ENCODE results near the gene ANO3.
"Not testable (repeated sequence)": the region's sequence is repeated elsewhere in the genome, so short reads cannot be mapped to it uniquely, and the experiment has no call there.

The ANO3 gene

DNA sequence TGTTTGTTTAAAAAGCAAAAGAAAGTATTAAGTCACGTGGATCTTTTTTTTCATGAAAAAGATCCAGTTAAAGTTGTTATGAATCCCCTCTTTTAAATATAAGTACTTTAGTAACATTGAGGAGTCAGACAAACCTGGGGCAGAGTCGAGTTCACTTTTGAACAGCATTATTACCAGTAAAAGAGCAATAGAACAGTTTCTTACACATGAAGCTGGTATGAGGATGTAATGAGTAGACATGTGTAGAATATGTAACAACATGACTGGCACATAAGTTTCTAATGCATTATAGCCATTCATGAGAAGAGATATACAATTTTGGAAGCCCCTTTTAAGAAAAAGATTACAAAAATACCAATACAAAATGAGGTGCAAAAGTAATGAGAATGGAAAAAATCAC lies 247.8 kb downstream of the ANO3 start:
- DNase-seq, result no peak

DNA sequence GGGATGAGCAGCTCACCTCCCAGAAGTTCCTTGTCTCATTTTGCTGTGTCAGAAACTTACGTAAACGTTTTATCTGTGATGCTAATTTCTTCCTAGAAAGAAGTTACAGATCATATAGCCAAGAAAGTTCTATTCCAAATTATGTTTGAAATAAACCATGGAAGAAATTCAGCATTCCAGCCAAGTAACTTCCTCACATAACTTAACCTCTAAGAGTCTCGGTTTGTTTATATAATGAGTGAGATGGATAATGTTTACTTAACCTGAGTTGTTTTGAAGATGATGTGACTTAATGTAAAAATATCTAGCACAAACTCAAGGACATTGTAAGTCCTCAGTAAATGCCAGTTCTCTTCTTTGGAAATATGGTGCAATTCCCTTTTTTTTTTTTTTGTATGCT lies 249.0 kb downstream of the ANO3 start:
- no peak for DNase-seq

DNA sequence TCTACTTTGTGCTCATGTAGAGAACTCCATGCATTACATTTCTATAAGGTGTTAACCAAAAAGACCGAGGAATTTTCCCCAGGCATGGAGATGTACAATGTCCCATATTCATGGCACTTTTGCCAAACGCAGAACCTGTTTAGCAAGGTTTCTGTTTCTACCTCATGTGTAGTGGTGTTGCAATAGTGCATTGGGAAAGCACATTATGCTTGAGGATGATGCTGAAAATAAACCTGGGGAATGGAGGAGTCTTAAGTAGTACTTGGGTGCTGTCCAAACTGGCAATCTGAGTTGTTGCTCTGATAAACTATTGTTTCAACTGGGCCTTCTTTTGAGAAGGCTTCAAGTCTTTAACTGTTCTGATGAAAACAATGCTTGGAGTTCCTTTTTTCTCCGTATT lies 251.6 kb downstream of the ANO3 start:
- DNase-seq, result no peak

DNA sequence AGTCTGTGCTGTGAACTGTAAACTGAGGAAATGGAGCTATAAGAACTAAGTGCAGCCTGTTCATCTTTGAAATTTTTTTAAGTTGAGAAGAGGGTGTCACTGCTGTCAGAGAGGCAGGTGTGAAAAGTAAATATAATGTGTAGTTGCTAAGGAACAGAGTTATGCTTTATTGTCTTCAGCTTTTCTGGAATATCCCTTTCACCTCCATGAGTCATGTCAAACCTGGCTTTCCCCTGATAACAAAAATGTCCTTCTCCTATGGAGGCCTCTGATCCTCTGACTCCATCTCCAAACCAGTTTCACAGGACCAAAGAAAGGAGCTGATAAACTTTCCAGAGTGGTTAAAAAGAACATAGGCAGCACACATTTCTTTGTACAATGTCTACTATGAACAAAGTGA lies 252.9 kb downstream of the ANO3 start:
- no peak for DNase-seq

DNA sequence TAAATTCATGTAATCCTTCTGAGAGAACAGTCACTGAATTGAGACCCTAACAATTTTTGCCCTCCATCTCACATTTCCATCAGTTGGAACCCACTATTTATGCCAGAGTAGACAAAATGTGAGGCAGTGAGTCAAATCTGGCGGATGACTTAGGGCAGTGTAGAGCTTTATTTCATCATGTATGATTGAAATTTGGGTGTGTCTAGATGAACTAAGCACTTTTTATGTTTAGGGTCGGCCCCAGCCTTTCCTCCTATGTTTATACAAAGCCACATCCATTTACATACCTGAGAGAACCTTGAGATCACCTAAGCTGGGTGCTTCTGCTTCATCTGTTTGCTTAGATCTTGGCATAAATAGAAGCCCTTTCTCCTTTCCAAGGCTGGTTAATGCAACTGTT lies 255.1 kb downstream of the ANO3 start:
- no peak for DNase-seq

DNA sequence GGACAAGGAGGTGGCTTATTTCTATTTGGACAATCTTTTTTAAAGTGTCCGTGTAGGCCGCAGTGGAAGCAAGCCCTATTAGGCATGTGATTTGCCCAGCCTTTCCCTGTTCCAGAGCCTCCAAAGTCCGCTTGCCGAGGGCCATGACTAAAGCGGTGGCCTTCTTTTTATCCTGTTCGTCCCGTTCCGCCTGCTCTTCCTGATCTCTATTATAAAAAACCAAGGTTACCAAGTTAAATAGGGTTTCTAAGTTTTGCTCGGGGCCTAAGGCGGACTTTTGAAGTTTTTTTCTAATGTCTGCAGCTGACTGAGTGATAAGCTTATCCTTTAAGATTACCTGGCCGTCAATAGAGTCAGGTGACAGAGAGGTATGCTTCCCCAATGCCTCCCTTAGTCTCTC lies 261.8 kb downstream of the ANO3 start:
- DNase-seq, result no peak

DNA sequence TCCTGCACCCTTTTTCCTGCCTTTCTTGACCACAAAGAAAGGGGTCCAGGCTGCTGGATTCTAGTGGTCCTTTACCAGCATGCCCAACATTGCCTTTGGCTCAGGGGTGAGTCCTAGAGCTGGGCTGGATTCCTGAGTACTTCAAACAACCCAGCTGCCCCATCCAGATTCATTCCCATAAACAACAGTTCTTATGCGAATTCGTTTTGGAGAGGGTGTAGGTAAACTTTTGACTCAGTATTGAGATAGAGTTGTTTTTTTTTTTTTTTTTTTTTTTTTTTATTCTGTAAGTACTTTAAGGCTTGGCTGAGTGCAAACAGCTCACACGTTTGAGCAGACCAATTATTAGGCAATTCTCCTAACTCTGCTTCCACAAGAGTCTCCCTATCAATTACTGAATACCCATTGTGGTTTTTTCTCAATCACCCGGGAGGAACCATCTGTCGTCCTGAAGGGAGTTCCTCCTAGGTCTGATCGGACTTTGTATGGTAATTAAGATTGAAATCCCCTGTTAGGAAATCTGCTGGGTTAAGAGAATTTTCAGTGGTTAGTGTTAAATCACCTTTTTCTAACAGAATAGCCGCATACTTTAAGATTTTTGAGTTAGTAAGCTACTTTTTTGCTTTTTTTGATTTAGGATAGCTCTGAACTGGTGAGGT lies 263.4 kb downstream of the ANO3 start:
- DNase-seq, result peak; percentile 37 to 66

DNA sequence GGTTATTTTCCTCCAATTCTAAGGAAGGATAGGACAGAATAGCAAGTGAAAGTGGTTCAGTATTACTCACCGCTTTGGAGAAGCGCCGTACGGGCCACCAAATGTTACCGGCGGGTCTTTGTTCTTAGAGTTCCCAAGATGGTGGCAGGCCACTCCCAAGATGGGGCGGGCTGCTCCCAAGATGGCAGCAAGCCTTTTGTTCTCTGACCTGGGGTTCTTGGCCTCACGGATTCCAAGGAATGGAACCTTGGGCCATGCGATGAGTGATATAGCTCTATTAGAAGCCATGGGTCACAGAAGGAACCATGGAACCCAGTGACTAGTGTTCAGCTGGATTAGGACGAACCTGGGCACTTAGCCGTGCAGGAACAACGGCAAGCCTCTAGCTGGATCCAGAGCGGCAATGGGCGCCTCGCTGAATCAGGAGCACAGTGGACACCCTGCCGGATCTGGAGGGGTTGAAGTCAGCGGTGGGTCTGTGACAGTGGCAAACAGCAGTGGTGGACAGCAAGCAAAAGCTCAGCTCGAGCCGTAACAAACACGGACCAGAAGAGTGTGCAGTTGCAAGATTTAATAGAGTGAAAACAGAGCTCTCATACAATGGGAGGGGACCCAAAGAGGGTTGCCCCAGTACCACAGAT lies 265.2 kb downstream of the ANO3 start:
- DNase-seq, result not testable (repeated sequence)

DNA sequence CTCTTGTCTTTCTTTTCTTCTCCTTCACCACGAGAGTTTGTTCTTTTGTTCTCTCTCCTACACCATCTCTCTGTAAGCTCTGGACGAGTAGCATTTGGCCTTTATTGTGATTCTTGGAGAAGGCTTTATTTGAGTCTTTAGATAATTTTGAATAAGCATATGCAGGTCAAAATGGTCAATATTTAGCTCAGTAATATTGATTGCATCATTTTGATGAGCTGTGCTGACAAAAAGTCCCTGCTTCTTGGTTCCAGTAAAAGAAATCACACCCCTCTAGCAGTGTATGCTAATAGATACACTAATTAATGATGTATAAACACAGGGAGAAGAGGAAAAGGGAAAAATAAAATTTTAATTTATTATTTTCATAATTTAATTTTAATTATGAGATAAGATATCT lies 266.0 kb downstream of the ANO3 start:
- no peak for DNase-seq

DNA sequence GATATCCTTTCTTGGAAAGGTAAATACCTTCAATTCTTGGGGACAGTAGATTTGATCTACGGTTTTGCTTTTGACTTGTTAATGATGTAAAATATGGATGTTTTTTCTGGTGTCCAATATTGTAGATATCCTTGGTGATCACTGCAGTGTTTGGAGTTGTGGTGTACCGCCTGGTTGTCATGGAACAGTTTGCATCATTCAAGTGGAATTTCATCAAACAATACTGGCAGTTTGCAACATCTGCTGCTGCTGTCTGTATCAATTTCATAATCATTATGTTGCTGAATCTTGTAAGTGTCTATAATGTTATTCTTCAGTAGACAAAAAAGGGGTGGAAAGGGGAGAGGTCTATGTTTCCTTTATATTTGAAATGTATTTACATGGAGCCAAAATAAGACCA lies 267.5 kb downstream of the ANO3 start:
- DNase-seq, result no peak

DNA sequence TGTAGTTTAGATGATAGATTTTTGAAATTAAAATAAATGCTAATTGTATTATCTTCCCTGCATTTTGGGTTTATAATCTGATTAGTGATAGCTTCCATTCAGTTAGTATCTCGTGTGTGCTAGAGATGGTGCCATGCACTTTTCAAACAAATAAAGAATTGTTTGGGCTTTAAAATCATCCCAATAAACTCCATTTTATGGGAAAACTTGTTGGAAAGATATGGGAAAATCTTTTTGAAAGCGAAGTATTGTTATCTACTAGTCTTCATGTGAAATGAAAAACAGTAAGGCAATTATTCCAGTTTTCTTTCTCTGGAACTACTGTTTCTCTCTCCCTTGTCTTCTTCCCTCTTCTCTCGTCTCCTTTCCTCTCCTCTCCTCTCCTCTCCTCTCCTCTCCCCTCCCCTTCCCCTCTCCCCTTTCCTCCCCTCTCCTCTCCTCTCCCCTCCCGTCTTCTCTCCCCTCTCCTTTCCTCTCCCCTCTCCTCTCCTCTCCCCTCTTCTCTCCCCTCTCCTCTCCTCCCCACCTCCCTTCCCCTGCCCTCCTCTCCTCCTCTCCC lies 268.0 kb downstream of the ANO3 start:
- DNase-seq, result no peak

DNA sequence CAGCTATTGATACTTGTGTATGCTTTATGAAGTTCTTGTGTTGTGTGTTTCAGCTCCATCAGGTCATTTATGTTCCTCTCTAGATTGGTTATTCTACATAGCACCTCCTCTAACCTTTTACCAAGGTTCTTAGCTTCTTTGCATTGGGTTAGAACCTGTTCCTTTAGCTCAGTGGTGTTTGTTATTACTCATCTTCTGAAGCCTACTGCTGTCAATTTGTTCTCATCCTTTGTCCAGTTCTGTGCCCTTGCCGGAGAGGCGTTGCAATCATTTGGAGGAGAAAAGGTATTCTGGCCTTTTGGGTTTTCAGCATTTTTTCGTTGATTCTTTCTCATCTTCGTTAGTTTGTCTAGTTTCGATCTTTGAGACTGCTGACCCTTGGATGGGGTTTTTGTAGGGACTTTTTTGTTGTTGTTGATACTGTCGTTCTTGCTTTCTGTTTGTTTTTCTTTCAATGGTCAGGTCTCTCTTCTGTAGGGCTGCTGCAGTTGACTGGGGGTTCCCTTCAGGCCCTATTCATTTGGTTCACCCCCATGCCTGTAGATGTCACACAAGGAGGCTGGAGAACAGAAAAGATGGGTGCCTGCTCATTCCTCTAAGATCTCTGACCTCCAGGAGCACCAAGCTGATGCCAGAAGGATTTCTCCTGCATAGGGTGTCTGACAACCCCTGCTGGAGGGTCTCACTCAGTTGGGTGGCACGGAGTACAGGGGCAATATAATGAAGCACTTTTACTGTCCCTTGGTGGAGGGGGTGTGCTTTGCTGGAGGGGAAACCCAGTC lies 276.0 kb downstream of the ANO3 start:
- no peak for DNase-seq

DNA sequence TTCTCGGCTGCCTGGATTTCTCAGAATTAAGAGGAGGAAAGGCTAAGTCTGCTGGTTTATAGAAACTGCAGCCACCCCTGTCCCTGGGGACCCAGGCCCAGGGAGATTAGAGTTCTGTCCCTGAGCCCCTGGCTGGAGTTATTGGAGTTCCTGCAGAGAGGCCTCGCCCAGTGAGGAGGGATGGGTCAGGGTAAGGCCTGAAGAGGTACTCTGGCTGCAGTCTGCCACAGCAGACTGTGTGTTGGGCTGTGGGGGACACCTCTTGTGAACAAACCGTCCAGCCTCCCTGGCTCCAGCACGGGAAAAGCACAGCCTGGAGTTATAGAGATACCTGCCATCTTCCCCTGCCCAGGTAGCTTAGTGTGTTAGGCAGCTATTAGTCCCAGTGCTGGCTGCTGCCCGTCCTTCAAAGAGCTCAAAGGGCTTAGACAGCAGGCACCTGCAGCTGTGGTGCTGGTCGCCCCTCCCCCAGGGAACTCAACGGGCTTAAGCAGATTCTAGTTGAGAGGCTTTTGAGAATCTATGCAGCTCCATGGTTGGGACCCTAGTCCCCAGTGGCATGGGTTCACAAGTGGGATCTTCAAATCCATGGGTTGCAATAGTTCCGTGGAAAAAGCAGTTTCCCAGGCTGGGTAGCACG lies 276.7 kb downstream of the ANO3 start:
- DNase-seq, result no peak

DNA sequence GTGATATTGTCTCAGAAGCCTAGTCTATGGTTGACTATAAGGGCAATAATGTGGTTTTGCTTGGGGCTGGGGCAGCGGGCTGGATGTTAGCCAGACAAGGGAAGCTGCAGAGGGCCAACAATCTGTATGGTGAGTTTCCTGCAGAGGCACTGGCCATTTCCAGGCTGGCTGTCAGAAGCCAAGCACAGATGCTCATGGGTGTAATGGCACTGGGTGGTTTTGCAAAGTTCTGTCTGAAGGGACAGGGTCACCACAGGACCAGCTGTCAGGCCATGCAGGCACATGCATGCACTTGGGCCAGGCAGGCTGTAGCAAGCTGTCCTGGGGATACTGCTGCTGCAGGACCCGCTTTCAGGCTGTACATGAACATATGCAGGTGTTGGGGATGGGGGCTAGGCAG lies 281.8 kb downstream of the ANO3 start:
- no peak for DNase-seq

DNA sequence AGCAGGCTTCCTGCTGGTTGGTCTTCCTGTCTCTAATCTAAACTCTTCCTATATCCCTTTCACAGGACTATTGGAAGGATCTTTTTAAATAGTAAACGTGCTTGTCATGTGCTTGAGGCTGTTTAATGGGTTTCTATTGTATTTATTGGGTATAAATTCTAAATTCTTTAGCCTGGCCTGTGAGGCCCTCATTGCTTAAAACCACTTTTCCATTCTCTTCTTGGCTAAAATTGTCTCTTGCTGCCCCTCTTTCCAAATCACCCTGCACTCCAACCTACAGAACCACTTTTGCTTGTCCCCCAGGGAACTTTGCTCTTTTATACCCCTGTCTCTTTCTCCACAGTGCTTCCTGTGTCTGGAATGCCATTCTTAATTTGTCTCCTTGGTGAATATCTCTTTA lies 286.5 kb downstream of the ANO3 start:
- DNase-seq, result no peak

DNA sequence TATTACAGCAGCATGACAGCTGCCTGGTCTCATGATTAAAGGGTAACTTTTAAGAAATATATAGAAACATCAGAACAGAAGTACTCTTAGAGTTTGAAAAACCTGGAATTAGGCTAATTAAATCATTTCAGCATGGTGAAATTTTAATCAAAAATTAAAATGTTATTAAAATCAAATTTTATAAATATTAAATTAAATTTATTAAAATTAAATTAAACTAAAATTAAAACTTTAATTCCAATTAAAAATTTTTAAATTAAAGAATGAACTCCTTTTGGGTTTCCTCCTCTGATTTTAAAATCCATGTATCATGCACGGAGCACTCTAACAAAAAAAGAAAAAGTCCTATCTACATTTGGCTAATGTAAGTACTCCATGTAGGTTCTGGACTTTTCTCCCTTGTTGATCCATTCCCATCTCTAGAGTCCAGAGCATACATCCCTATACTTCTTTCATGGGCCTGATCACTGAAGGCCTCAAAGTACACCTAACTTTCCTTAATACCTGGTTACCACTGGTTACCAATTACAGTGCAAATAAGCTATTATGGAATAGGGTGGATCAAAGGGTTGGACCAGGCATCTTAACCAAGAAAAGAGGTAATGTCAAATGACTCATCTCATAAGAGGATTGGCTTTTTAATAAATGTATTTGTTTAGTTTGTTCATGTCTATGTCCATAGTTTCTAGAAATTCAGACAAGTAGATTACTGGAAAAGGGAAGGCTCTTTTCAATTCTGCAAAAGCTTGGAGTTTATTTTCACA lies 288.5 kb downstream of the ANO3 start:
- DNase-seq, result no peak

DNA sequence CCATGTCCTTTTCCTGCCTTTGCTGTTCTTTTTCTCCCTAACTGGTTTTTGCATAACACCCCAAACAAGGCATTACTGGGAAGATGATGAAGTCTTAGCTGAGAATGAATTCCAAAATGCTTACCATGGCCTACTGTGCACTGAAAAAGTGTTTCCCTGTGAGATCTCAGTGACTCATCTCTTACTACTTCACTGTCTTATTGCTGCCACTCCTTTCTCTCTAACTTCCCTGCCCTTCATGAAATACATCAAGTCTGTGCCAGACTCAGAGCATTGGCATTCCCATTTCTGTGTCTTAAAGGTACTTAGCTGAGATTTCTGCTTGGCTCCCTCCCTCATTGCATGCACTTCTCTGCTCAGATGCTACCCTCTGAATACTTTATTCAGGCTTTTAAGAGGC lies 289.2 kb downstream of the ANO3 start:
- no peak for DNase-seq

DNA sequence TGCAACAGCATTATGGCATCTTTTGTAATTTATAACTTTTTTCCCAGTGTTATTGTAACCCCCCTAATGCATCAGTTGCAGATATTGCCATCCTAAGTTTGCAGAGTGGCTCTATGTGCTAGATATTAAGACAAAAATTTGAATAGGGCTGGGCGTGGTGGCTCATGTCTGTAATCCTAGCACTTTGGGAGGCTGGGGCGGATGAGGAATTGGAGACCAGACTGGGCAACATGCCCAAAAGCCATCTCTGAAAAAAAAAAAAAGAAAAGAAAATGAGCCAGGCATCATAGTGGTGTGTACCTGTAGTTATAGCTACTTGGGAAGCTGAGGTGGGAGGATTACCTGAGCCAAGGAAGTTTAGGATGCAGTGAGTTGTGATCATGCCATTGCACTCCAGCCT lies 290.3 kb downstream of the ANO3 start:
- no peak for DNase-seq

DNA sequence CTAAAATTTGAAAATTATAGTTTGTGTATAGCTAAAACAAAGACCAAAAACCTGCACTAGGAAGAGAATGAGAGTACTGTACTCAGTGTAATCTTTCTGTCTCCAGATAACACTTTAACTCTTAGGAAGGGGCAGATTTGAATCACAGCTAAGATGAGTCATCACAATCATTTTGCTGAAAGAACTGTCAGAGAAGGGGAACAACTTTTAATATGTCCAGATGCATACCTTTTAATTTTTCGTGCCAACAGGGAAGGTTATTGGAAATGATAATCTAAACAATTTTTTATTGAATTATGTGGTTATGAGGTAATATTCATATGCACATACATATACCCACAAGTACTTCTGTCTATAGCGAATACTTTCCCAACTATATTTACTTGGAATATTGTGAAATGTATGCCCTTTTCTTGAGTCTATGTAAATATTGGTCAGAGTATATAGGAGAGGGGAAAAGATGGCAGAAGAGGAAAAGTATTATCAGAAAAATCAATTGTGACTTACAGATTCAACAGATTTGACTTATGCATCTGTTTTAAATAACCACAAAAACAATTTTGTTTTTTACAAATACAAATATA lies 291.2 kb downstream of the ANO3 start:
- DNase-seq, result no peak

DNA sequence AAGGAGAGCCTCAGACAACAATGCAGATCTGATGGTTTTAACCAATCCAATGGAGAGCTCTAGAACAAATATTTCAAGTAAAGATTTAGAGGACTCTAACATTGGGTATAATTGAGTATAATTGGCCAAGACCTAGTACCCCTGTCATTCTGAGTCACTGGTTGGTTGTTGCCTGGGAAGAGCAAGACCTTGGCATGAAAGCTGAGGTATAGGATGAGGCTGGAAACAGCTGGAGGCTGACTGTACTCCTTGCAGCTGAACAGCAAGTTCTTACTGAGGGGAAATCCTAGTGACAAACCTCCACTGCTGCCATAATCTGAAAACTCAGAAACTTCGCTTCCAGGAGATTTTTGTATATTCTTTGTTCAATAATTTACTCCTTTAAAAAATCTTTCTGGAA lies 294.4 kb downstream of the ANO3 start:
- no peak for DNase-seq

DNA sequence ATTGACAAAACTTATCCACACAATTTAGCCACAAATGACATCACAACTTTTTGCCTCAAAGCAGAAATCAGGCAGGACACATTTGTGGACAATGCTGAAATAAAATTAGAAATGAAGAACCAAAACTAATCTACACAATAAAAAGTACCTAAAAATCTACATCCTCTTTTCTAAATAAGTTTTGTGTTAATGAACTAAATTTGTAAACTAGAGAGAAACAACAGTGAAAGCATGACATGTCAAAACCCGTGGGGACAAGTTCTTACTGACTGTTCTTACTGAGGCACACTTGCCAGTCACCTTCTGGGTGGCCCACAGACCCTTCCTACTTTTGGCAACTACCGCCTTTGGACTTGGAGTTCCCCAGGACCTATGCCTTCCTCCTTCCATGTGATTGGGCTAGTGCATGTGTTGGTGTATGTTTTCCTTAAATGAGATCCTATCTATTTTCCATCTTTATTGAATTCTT lies 300.8 kb downstream of the ANO3 start:
- DNase-seq, result no peak

DNA sequence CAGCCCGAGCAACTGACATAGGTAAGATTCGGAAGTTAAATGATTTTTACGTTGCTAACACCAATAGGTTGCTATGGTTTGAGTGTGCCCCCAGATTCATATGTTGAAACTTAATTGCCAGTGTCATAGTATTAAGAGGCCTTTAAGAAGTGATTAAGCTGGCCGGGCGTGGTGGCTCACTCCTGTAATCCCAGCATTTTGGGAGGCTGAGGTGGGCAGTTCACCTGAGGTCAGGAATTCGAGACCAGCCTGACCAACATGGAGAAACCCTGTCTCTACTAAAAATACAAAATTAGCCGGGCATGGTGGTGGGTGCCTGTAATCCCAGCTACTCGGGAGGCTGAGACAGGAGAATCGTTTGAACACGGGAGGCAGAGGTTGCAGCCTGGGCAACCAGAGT lies 311.4 kb downstream of the ANO3 start:
- not testable (repeated sequence) for DNase-seq

All from Kasumi-1 (cell line).